OCI-LY1 (cell line): ENCODE results near the gene PTPRT.

ENCODE experiments used
- H2AFZ ChIP-seq: fragments of 200-600 bp; sonication (generic), shearing (Covaris generic); 2 replicates; pipeline ENCODE4 v1.6.0; 2014; ENCODE audit warnings: antibody characterized with exemption, mild to moderate bottlenecking, low read length
- H3F3A ChIP-seq: fragments of 200-600 bp; sonication (generic), shearing (Covaris generic); 2 replicates; pipeline ENCODE4 v1.6.0; 2014; ENCODE audit warnings: mild to moderate bottlenecking, antibody characterized with exemption, low read length, moderate library complexity; ENCODE audit not compliant: insufficient read depth
- H3K27ac ChIP-seq: fragments of 200-600 bp; sonication (generic); 2 replicates; pipeline ENCODE4 v1.5.1; 2014; ENCODE audit warnings: low read length, mixed run types, mild to moderate bottlenecking, low read depth; ENCODE audit not compliant: poor library complexity, severe bottlenecking
- H3K27me3 ChIP-seq: fragments of 200-600 bp; sonication (generic); 2 replicates; pipeline ENCODE4 v1.6.0; 2014; ENCODE audit warnings: antibody characterized with exemption, mild to moderate bottlenecking, low read length, moderate library complexity; ENCODE audit not compliant: insufficient read depth
- H3K36me3 ChIP-seq: fragments of 200-600 bp; sonication (generic); 2 replicates; pipeline ENCODE4 v1.6.1; 2014; ENCODE audit warnings: mild to moderate bottlenecking, antibody characterized with exemption, low read length, moderate library complexity, mixed read lengths; ENCODE audit not compliant: insufficient read depth
- H3K4me1 ChIP-seq: fragments of 200-600 bp; sonication (generic); 2 replicates; pipeline ENCODE4 v1.5.1; 2014; ENCODE audit warnings: mild to moderate bottlenecking, low read length, moderate library complexity; ENCODE audit not compliant: insufficient read depth, severe bottlenecking
- H3K4me2 ChIP-seq: fragments of 200-600 bp; sonication (generic), shearing (Covaris generic); 2 replicates; pipeline ENCODE4 v1.6.1; 2014; ENCODE audit warnings: low read length
- H3K4me3 ChIP-seq: fragments of 200-600 bp; sonication (generic); 2 replicates; pipeline ENCODE4 v1.5.1; 2014; ENCODE audit warnings: low read length, low read depth, mild to moderate bottlenecking, mixed read lengths; ENCODE audit not compliant: poor library complexity, severe bottlenecking
- H3K79me2 ChIP-seq: fragments of 200-600 bp; shearing (Covaris generic); 2 replicates; pipeline ENCODE4 v1.6.1; 2016; ENCODE audit warnings: mixed run types, low read length, mixed read lengths; ENCODE audit not compliant: insufficient read depth
- H3K9ac ChIP-seq: fragments of 200-600 bp; sonication (generic), shearing (Covaris generic); 2 replicates; pipeline ENCODE4 v1.6.1; 2014; ENCODE audit warnings: mild to moderate bottlenecking, low read length, mixed read lengths
- H3K9me2 ChIP-seq: fragments of 200-600 bp; sonication (generic), shearing (Covaris generic); 2 replicates; pipeline ENCODE4 v1.6.1; 2014; ENCODE audit warnings: low read depth, mild to moderate bottlenecking, low read length, mixed read lengths
- H3K9me3 ChIP-seq: fragments of 200-600 bp; shearing (Covaris generic); 2 replicates; pipeline ENCODE4 v1.6.1; 2014; ENCODE audit warnings: low read length, mixed read lengths
- H4K20me1 ChIP-seq: fragments of 200-600 bp; sonication (generic), shearing (Covaris generic); 2 replicates; pipeline ENCODE4 v1.6.0; 2016; ENCODE audit warnings: mild to moderate bottlenecking, low read length; ENCODE audit not compliant: insufficient read depth
- CTCF ChIP-seq: fragments of 200-600 bp; sonication (generic), shearing (Covaris generic); IDR thresholded peaks from 2 replicates; pipeline ENCODE4 v1.5.1; 2017; ENCODE audit warnings: mild to moderate bottlenecking, antibody characterized with exemption, low read length, moderate library complexity, mixed read lengths
- EZH2 ChIP-seq: fragments of 200-600 bp; sonication (generic), shearing (Covaris generic); IDR thresholded peaks from 2 replicates; pipeline ENCODE4 v1.8.0; 2017; ENCODE audit warnings: borderline replicate concordance, mixed run types, mild to moderate bottlenecking, antibody characterized with exemption, low read length, moderate library complexity, mixed read lengths

The PTPRT gene

GRCh38 chr20:42502591-42502990, 687.1 kb downstream of the PTPRT start:
- H3K9ac ChIP-seq, result no peak overlapping the region
- no peak overlapping the region for H2AFZ ChIP-seq
- no peaks in the 10 kb centered on the region for H3K4me1 ChIP-seq
- no peaks in the 10 kb centered on the region for H3K27me3 ChIP-seq
- H3K4me2 ChIP-seq, result no peak overlapping the region
- no peak overlapping the region for H3K4me3 ChIP-seq
- H3K27ac ChIP-seq, result no peak overlapping the region
- no peaks in the 10 kb centered on the region for H3K9me3 ChIP-seq
- H3K79me2 ChIP-seq, result no peaks in the 10 kb centered on the region
- TF ChIP-seq CTCF (no peak), EZH2 (no peak)
- H3F3A ChIP-seq, result no peaks in the 10 kb centered on the region
- no peaks in the 10 kb centered on the region for H4K20me1 ChIP-seq
- H3K36me3 ChIP-seq, result no peaks in the 10 kb centered on the region
- H3K9me2 ChIP-seq, result no peaks in the 10 kb centered on the region

GRCh38 chr20:42496595-42496994, 693.1 kb downstream of the PTPRT start:
- Histone ChIP-seq H3K36me3 (no peaks in the 10 kb centered on the region), H3K27me3 (no peaks in the 10 kb centered on the region), H3K79me2 (no peaks in the 10 kb centered on the region), H3F3A (no peaks in the 10 kb centered on the region), H3K4me1 (no peaks in the 10 kb centered on the region), H3K27ac (no peak overlapping the region), H2AFZ (no peak overlapping the region), H4K20me1 (no peaks in the 10 kb centered on the region), H3K4me3 (no peak overlapping the region), H3K4me2 (no peak overlapping the region), H3K9ac (no peak overlapping the region), H3K9me3 (no peaks in the 10 kb centered on the region), H3K9me2 (no peaks in the 10 kb centered on the region)
- TF ChIP-seq EZH2 (no peak), CTCF (no peak)

GRCh38 chr20:42494290-42494689, 695.4 kb downstream of the PTPRT start:
- no peaks in the 10 kb centered on the region for H3K27me3 ChIP-seq
- H3K9me3 ChIP-seq, result no peaks in the 10 kb centered on the region
- H3K4me3 ChIP-seq, result no peak overlapping the region
- H3K36me3 ChIP-seq, result no peaks in the 10 kb centered on the region
- no peaks in the 10 kb centered on the region for H3K79me2 ChIP-seq
- no peak overlapping the region for H3K27ac ChIP-seq
- H3K9me2 ChIP-seq, result no peaks in the 10 kb centered on the region
- no peaks in the 10 kb centered on the region for H4K20me1 ChIP-seq
- TF ChIP-seq CTCF (no peak), EZH2 (no peak)
- no peak overlapping the region for H3K9ac ChIP-seq
- no peak overlapping the region for H3K4me2 ChIP-seq
- no peaks in the 10 kb centered on the region for H3K4me1 ChIP-seq
- H2AFZ ChIP-seq, result no peak overlapping the region
- H3F3A ChIP-seq, result no peaks in the 10 kb centered on the region
